C1 segment of cervical spinal cord (tissue), 14 donors: ENCODE measurements around the gene GOLPH3.

Experiments used
- DNase-seq, 14 donors: peaks; one replicate each; lab custom pipeline; 2025; lab: John Stamatoyannopoulos, UW

Gene GOLPH3

GRCh38 chr5:32076699-32077695, 97.1 kb downstream of the GOLPH3 start:
- peak in 3 of 14 donors; percentile 6 to 21 (median 19) for DNase-seq
